NCI-H2196 treated with DMSO at 0.1 percent for 48 hours (cell line): Measurements from ENCODE around the gene PINK1.

Experiments used
- DNase-seq: peaks from one replicate; lab custom pipeline; 2025; ENCODE audit not compliant: unreplicated experiment; lab: John Stamatoyannopoulos, UW

PINK1 gene

DNA sequence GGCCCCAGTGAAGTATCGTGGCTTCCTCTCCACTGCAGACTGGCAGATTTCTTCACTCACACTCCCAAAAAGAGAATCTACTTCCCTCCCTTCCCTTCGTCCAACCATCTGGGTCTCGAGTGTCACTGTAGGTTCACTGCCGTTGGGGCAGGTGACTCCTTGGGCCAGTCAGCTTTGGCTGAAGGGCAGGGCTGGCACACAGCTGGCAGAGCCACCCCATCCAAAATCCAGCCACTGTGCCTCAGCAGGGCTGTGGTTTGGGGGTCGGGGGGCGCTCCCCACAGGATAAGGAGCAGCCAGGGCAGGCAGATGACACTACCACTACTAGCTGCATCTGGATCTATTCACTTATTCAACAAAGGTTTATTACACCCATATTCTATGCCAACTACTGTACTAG, 9.8 kb downstream of the PINK1 start:
- DNase-seq = no peak

GRCh38 chr1:20644416-20644815, 11.2 kb downstream of the PINK1 start:
- DNase-seq = no peak

DNA sequence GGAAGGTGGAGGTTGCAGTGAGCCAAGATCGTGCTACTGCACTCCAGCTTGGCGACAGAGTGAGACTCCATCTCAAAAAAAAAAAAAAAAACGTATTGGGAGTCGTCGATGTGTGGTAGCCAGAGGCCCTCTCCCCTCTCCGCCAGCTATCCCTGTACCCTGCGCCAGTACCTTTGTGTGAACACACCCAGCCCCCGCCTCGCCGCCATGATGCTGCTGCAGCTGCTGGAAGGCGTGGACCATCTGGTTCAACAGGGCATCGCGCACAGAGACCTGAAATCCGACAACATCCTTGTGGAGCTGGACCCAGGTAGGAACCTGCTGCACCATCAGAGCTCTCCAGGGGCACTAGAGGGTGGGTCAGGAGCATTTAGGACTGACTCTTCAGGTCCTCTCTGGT, 12.2 kb downstream of the PINK1 start:
- DNase-seq = no peak

DNA sequence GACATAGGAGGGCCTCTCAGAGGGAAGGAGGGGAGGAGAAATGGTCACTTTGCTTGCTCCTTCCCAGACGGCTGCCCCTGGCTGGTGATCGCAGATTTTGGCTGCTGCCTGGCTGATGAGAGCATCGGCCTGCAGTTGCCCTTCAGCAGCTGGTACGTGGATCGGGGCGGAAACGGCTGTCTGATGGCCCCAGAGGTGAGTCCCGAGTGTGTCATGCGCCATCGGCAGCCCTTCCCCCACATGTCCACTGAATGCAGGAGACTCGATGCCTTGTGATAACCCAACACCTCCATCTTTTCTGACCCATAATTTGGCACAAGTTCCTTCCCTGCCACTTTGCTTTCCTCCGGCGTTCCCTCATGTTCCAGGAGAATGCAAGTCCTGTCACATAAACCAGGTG, 15.2 kb downstream of the PINK1 start:
- DNase-seq = no peak

- no peak for DNase-seq
Measured at GRCh38 chr1:20648946-20649345, 15.7 kb downstream of the PINK1 start.

- DNase-seq = no peak
Measured at GRCh38 chr1:20652300-20652699, 19.0 kb downstream of the PINK1 start.

GRCh38 chr1:20654104-20654690, 20.9 kb downstream of the PINK1 start:
- DNase-seq = no peak

- no peak for DNase-seq
Measured at GRCh38 chr1:20657024-20657423, 23.8 kb downstream of the PINK1 start.

DNA sequence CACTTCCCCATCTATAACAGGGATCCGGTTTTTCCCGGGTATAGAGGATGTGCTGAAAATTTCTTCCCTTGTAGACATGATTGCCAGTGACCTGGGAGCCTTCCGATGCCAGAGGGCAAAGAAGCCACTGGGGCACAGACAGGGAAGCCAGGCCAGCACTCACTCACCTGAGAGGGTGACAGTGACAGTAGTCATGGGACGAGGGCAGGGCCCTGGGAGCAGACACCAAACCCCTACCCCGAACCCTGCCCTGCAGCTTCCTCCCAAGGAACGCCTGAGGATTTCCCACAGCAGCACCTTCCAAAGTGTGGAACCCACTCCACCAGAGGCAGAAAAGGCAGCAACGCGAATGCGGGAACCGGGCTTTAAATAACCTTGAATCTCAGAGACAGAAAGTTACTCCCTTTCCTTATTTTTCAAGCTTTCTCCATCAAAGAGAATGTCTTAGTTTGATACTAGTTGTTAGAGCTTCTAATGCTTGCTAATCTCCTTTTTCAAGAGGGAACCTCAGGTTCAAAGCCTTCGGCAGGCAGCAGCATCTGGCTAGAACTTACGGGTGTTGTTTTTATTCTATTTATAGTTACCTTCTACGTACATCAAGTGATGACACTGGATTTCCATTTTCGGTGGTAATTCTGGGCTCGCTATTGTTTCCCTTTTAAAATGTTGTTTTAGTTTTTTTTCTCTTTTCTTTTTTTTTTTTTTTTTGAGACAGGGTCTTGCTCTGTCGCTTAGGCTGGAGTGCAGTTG, 25.1 kb downstream of the PINK1 start:
- no peak for DNase-seq

GRCh38 chr1:20660363-20660762, 27.1 kb downstream of the PINK1 start:
- DNase-seq = no peak

GRCh38 chr1:20660847-20661206, 27.6 kb downstream of the PINK1 start:
- DNase-seq = no peak

GRCh38 chr1:20661207-20662109, 28.2 kb downstream of the PINK1 start, which contains the start of gene DDOST:
DDOST (minus strand) TSS chr1:20661369; CDS start chr1:20661350, 19 bp downstream.
- DNase-seq = peak; percentile 98

GRCh38 chr1:20662110-20662475, 28.8 kb downstream of the PINK1 start:
- no peak for DNase-seq

GRCh38 chr1:20663365-20663764, 30.1 kb downstream of the PINK1 start:
- no peak for DNase-seq

GRCh38 chr1:20663969-20664715, 30.9 kb downstream of the PINK1 start:
- DNase-seq = no peak

- DNase-seq = no peak
Measured at GRCh38 chr1:20665726-20666125, 32.5 kb downstream of the PINK1 start.

DNA sequence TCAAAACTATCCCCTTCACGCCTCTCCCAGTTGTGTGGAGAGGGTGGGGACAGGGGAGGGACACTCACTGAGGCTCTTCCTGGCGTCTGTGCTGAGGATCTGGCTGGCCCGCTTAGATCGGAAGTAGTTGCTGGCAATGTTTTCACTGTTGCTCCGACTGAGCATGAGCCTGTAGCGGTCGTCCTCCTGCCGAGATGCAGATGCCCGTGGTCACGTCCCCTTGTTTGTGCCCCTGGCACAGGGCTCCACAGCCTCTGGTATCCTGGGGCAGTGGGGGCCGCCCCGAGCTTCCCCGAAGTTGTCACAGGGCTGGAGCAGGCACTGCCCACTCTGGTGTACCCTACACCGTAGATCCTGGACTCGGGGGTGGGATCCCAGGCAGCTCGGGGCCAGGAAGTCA, 32.9 kb downstream of the PINK1 start:
- no peak for DNase-seq

DNA sequence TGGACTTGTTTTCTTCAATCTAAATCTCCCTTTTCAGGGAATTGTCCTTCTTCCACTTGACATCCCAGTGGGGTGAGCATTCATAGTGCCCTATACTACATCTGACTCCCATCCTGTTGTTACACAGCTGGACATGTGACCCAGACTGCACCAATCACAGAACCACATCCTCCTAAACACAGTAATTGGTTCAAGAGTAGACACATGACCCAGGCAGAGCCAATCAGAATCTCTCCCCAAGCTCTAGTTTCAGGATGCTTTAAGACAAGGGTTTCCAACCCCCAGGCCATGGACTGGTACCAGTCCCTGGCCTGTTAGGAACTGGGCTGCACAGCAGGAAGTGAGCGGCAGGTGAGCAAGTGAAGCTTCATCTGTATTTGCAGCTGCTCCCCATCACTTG, 33.5 kb downstream of the PINK1 start:
- no peak for DNase-seq

- no peak for DNase-seq
Measured at GRCh38 chr1:20668581-20668980, 35.3 kb downstream of the PINK1 start.

GRCh38 chr1:20670936-20671335, 37.7 kb downstream of the PINK1 start:
- no peak for DNase-seq

DNA sequence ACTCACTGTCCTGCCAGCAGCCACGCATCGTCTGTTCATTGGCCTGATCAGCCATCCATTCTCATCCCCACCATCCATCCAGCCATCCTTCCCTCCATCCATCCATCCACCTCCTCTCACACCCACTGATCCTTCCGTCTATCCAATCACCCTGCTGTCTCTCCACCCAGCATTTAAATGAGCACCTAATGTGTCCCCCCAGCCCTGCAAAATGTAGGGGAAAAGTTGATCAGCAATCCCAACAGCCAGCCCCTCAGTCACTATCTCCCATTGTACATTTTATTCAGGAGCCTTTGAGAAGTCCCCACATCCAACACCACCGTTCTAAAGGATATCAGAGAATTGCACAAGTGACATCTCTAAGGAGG, 39.0 kb downstream of the PINK1 start:
- DNase-seq = no peak
